Measurements from ENCODE around the gene ZNF536. TPM values are rescaled to one million over a fixed set of nuclear protein-coding genes. Genes with fewer than 3 reads are reported as not detected.

The ZNF536 gene
- polyA plus RNA-seq, 1 of the 3 experiments (the other 2 are of a cell fraction): 0.41 TPM

GRCh38 chr19:30598688-30599087 is 226.5 kb downstream of the ZNF536 start:
- Histone ChIP-seq H3K27me3 (ENCODE audit: insufficient read depth) (no peaks in the 10 kb centered on the region), H3K36me3 (replicated peaks in 1 of 2; ENCODE audit: control insufficient read depth in 1 of 2, insufficient read depth in 2 of 2, low read length in 1 of 2) (no peaks in the 10 kb centered on the region), H3K4me2 (no peak overlapping the region), H3K4me3 (ENCODE audit: low read depth in 2 of 2, low read length in 1 of 2) (no peak overlapping the region), H3K9ac (no peak overlapping the region), H3K79me2 (ENCODE audit: insufficient read depth) (no peaks in the 10 kb centered on the region), H3F3A (replicated peaks; ENCODE audit: insufficient read depth) (no peaks in the 10 kb centered on the region), H3K27ac (ENCODE audit: low read depth in 2 of 2, low read length in 1 of 2) (no peak overlapping the region), H4K20me1 (ENCODE audit: insufficient read depth) (no peaks in the 10 kb centered on the region), H2AFZ (ENCODE audit: low read depth) (no peak overlapping the region), H3K9me2 (no peaks in the 10 kb centered on the region), H3K4me1 (ENCODE audit: control insufficient read depth in 1 of 2, insufficient read depth in 2 of 2, low read depth in 1 of 2, low read length in 1 of 2) (peaks cover 0 to 4% of the 10 kb centered on the region in 2 experiments; a peak in 1 of 4 replicates), H3K9me3 (no peaks in the 10 kb centered on the region)
- DNase-seq: no peak
- ChIA-PET CTCF (no interaction called here), POLR2A (no interaction called here)
- TF ChIP-seq SMC3 (IDR thresholded peaks at IDR 0.05; ENCODE audit: low read depth, low read length): no peak
- TF ChIP-seq GABPA (IDR thresholded peaks at IDR 0.05; ENCODE audit: low read depth): no peak
- TF ChIP-seq, protein P1, sequence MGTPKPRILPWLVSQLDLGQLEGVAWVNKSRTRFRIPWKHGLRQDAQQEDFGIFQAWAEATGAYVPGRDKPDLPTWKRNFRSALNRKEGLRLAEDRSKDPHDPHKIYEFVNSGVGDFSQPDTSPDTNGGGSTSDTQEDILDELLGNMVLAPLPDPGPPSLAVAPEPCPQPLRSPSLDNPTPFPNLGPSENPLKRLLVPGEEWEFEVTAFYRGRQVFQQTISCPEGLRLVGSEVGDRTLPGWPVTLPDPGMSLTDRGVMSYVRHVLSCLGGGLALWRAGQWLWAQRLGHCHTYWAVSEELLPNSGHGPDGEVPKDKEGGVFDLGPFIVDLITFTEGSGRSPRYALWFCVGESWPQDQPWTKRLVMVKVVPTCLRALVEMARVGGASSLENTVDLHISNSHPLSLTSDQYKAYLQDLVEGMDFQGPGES (IDR thresholded peaks at IDR 0.05; ENCODE audit: low read depth, low read length): no peak
- TF ChIP-seq REST (IDR thresholded peaks at IDR 0.05; ENCODE audit: low read depth, low read length): no peak
- no peak for TF ChIP-seq RAD21 (IDR thresholded peaks at IDR 0.05; ENCODE audit: low read length)
- TF ChIP-seq ZBTB33 (IDR thresholded peaks at IDR 0.05; ENCODE audit: borderline replicate concordance, low read depth): no peak
- TF ChIP-seq TCF12 (IDR thresholded peaks at IDR 0.05): no peak
- no peak for TF ChIP-seq EZH2phosphoT487 (IDR thresholded peaks at IDR 0.05; ENCODE audit: borderline replicate concordance, low read depth)
- TF ChIP-seq FOXJ3 (CRISPR knock-in tag; IDR thresholded peaks at IDR 0.05): no peak
- no peak for TF ChIP-seq TEAD4 (IDR thresholded peaks at IDR 0.05; ENCODE audit: borderline replicate concordance, insufficient read depth)
- TF ChIP-seq NFIC (IDR thresholded peaks at IDR 0.05; ENCODE audit: borderline replicate concordance): no peak
- TF ChIP-seq ELF1 (IDR thresholded peaks at IDR 0.05): no peak
- TF ChIP-seq GATA2 (CRISPR knock-in tag; IDR thresholded peaks at IDR 0.05): no peak
- no peak for TF ChIP-seq RFX5 (IDR thresholded peaks at IDR 0.05; ENCODE audit: low read length)
- no peak for TF ChIP-seq MEF2A (IDR thresholded peaks at IDR 0.05; ENCODE audit: borderline replicate concordance, low read depth)
- TF ChIP-seq, protein P2, sequence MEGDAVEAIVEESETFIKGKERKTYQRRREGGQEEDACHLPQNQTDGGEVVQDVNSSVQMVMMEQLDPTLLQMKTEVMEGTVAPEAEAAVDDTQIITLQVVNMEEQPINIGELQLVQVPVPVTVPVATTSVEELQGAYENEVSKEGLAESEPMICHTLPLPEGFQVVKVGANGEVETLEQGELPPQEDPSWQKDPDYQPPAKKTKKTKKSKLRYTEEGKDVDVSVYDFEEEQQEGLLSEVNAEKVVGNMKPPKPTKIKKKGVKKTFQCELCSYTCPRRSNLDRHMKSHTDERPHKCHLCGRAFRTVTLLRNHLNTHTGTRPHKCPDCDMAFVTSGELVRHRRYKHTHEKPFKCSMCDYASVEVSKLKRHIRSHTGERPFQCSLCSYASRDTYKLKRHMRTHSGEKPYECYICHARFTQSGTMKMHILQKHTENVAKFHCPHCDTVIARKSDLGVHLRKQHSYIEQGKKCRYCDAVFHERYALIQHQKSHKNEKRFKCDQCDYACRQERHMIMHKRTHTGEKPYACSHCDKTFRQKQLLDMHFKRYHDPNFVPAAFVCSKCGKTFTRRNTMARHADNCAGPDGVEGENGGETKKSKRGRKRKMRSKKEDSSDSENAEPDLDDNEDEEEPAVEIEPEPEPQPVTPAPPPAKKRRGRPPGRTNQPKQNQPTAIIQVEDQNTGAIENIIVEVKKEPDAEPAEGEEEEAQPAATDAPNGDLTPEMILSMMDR (IDR thresholded peaks at IDR 0.05): no peak
- TF ChIP-seq YY1 (IDR thresholded peaks at IDR 0.05; ENCODE audit: low read depth): no peak
- TF ChIP-seq SIN3A (IDR thresholded peaks at IDR 0.05; ENCODE audit: borderline replicate concordance, low read depth, low read length): no peak
- TF ChIP-seq RXRA (IDR thresholded peaks at IDR 0.05; ENCODE audit: borderline replicate concordance, low read depth): no peak
